Central memory CD8-positive, alpha-beta T cell (primary cell): Measurements from ENCODE around the gene TPBGL.
"Not testable (repeated sequence)": the region's sequence is repeated elsewhere in the genome, so short reads cannot be mapped to it uniquely, and the experiment has no call there.

Source experiments
- ATAC-seq: fragments of 150-1000 bp; cut with Tn5 transposase; replicated peaks from 2 replicates; pipeline ENCODE4 v1.10.0; 2022; ENCODE audit warnings: mild to moderate bottlenecking, moderate FRiP score, moderate number of reproducible peaks; ENCODE audit not compliant: poor library complexity, severe bottlenecking; ENCODE audit errors: extremely low read depth
- DNase-seq, 2 donors: peaks; one replicate each; pipeline ENCODE4 v3.0.0; 2021; ENCODE audit warnings: low spot score in 2 of 2
- H3K27ac Mint-ChIP-seq: one replicate; pipeline ENCODE4 v1.8.0; 2022; ENCODE audit warnings: low read depth, mild to moderate bottlenecking, moderate library complexity, mixed read lengths
- H3K27me3 Mint-ChIP-seq: one replicate; pipeline ENCODE4 v1.8.0; 2022; ENCODE audit warnings: mixed read lengths
- H3K36me3 Mint-ChIP-seq: one replicate; pipeline ENCODE4 v1.8.0; 2022; ENCODE audit warnings: mild to moderate bottlenecking, moderate library complexity, mixed read lengths; ENCODE audit not compliant: insufficient read depth
- H3K4me1 Mint-ChIP-seq: one replicate; pipeline ENCODE4 v1.8.0; 2022; ENCODE audit warnings: mixed read lengths
- H3K4me3 Mint-ChIP-seq: one replicate; pipeline ENCODE4 v1.8.0; 2022; ENCODE audit warnings: mild to moderate bottlenecking, moderate library complexity, mixed read lengths
- H3K9me3 Mint-ChIP-seq: one replicate; pipeline ENCODE4 v1.8.0; 2022; ENCODE audit warnings: mixed read lengths

TPBGL gene

DNA sequence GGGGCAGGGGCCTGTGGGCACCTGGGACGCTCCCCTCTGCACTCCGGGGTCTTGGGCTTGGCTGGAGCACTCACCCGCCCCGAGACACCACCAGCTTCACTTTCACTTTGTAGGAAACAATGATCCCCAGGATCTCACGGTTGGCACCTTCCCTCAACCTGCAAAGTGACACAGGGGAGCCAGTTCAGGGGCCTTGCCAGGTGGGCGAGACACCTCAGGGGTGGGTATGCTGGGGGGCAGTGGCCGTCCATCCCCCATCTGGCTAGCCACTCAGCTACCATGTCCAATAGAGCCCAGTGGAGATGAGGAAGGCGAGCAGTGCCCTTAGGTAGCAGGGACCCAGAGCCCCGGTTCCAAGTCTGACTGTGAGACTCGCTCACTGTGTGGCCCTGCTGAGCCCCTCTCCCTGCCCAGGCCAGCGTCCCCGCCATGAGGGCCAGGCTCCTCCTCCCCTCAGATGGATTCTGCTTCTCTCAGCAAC, 32.3 kb downstream of the TPBGL start:
- peaks cover 12% of the 10 kb centered on the region for H3K36me3 Mint-ChIP-seq
- H3K4me1 Mint-ChIP-seq: peaks cover 51% of the 10 kb centered on the region
- H3K9me3 Mint-ChIP-seq: no peaks in the 10 kb centered on the region
- H3K4me3 Mint-ChIP-seq: peak overlapping the region; percentile 65
- no peak for ATAC-seq
- peak overlapping the region; percentile 87 for H3K27ac Mint-ChIP-seq
- H3K27me3 Mint-ChIP-seq: no peaks in the 10 kb centered on the region
- no peak for DNase-seq

DNA sequence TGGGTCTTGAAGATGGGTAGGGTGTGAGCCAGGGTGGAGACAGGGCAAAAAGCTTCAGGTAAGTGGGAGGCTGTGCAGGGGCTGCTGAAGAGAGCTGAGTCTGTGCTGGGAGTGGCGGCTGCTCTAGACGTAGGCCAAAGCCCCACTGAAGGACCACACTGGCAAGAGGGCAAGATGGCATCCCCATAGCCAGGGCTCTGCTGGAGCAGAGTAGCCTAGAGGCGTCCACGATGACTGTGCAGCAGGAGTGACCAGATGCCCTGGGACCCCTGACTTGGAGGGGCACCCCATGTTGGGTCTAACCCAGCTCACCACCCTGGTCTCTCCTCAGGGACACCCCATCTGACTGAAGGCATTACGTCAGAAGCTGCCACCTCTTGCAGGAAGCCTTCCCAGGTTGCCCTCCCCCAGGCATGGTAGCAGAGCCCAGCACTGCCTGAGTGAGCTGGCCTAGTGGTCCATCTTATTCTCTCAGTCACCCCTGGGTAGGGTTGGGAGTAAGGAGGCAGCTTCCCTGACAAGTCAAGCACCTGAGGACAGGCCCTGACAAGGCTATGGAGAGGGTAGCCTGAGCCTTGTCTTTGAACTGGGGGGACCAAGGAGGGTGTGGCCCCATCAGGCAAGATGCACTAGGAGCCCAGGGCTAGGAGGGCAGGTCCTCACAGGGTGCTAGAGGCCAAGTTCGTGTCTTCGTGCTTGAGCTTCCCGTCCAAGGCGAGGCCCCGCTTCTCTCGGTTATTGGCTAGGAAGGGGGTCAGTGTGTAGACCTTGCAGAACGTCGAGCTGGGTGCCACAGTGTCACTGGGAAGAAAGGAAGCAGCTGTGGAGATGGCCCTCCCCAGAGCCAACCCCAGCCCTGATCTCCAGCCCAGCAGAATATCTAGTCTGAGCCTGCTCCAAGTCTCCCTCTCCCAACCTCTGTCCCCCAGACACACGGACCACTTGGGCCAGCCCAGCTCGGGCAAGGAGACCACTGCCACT, 33.1 kb downstream of the TPBGL start:
- ATAC-seq (no peak), DNase-seq (no peak)
- peaks cover 9% of the 10 kb centered on the region for H3K36me3 Mint-ChIP-seq
- H3K9me3 Mint-ChIP-seq: no peaks in the 10 kb centered on the region
- peak overlapping the region; percentile 65 for H3K4me3 Mint-ChIP-seq
- H3K4me1 Mint-ChIP-seq: peaks cover 51% of the 10 kb centered on the region
- H3K27me3 Mint-ChIP-seq: no peaks in the 10 kb centered on the region
- peak overlapping the region; percentile 90 for H3K27ac Mint-ChIP-seq

DNA sequence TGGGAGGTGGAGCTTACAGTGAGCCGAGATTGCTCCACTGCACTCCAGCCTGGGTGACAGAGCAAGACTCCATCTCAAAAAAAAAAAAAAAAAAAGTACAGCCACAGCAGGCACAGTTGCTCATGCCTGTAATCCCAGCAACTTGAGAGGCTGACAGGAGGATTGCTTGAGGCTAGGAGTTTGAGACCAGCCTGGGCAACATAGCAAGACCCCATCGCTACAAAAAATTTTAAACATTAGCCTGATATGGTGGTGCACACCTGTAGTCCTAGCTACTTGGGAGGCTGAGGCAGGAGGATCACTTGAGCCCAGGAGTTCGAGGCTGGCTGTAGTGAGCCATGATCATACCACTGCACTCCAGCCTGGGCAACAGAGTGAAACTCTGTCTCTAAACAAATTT, 34.1 kb downstream of the TPBGL start:
- not testable (repeated sequence) for H3K36me3 Mint-ChIP-seq, H3K4me3 Mint-ChIP-seq, H3K9me3 Mint-ChIP-seq, H3K27me3 Mint-ChIP-seq, DNase-seq, ATAC-seq
- H3K4me1 Mint-ChIP-seq: peaks cover 51% of the 10 kb centered on the region
- peak overlapping the region; percentile 90 for H3K27ac Mint-ChIP-seq

DNA sequence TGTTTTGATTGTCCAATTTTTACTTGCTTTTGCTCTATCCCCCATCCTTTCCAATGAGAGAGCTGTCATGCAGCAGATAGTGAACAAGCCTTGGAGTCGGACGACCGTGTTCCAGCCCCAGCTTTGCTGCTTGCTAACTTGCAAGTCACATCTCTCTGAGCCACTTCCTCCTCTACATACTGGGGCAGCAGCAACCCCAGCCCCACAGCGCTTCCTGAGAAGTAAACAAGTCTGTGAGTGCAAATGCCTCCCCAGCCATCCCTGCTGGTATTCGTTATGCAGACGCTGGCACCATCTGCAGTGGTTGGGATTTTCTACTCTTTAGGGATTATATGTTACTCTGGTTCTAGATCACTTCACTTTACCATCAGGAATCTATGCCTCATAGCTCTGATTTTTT, 35.0 kb downstream of the TPBGL start:
- ATAC-seq: peak; percentile 98

DNA sequence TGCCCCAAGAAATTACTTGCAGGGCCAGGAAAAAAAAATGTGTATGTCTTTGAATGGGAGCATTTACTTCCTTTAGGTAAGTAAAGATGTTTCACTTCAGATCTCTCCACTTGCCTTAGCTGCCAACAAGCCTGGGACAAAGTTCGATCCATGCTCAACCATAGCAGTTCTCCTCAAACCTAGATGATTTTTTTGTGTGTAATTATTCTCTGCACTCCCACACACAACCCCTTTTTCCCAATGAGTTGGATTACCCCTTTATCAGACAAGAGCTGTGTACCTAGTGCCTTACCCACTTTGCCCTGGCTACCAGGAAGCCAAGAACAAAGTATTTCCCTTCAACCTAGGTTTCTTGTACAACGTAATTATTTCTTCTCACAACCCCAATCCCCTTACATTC, 35.6 kb downstream of the TPBGL start:
- peaks cover 9% of the 10 kb centered on the region for H3K36me3 Mint-ChIP-seq
- H3K9me3 Mint-ChIP-seq: no peaks in the 10 kb centered on the region
- peak overlapping the region; percentile 89 for H3K27ac Mint-ChIP-seq
- ATAC-seq (no peak), DNase-seq (no peak)
- peak overlapping the region; percentile 72 for H3K4me3 Mint-ChIP-seq
- H3K4me1 Mint-ChIP-seq: peaks cover 61% of the 10 kb centered on the region
- H3K27me3 Mint-ChIP-seq: no peaks in the 10 kb centered on the region

More for the DNA sequence above, 35.0 kb downstream of the TPBGL start:
- DNase-seq: peak; percentile 55 to 67
- peaks cover 59% of the 10 kb centered on the region for H3K4me1 Mint-ChIP-seq
- H3K36me3 Mint-ChIP-seq: peaks cover 9% of the 10 kb centered on the region
- no peaks in the 10 kb centered on the region for H3K27me3 Mint-ChIP-seq
- H3K4me3 Mint-ChIP-seq: peak overlapping the region; percentile 72
- no peaks in the 10 kb centered on the region for H3K9me3 Mint-ChIP-seq
- peak overlapping the region; percentile 89 for H3K27ac Mint-ChIP-seq

DNA sequence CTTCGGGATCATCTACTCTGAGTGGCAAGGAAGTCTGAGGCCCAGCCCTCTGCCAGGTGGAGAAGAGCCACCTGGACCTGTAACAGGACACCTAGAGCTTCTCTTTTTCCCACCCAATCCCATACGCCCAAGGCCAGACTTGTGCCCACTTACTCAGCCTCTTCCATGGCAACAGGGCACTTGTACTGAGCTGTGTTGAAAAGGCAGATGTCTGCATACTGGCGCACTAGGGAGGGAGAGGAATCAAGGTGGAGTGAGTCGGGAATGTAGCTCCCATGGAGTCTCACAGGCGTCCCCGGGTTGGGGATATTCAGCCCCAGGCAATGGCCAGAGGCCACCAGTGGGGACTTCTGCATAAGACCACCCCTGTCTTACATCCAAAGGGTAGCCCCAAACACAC, 36.1 kb downstream of the TPBGL start:
- Mint-ChIP-seq H3K27me3 (no peaks in the 10 kb centered on the region), H3K4me1 (peaks cover 56% of the 10 kb centered on the region), H3K4me3 (peak overlapping the region; percentile 72), H3K36me3 (peaks cover 6% of the 10 kb centered on the region), H3K27ac (peak overlapping the region; percentile 89), H3K9me3 (no peaks in the 10 kb centered on the region)
- DNase-seq (no peak), ATAC-seq (no peak)

DNA sequence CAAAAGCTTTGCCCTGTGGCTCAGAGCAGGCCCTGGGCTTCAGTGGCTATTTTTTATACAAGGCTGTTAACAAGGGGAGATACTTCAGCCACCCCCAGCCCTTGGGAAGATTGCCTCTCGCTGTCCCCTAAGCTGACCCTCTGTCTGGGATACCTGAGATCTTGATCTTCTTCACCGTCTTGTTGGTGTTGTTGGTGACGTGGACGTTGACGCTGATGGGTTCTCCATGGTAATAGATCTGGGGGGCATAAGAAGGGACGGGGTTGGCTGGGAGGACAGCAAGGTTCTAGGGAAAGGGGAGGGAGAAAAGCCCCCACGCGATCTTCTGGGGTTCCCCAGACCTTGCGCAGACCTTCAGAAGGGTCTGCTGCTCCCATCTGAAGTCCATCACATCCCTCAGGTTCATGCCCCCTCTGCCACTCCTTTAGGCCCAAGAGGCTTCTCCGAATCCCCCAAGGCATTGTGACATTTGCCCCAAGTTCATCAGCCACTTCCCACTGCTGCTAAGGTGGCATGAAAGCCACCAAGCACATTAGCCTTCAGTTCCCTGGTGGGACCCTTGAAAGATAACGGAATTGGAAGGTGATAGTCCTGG, 36.7 kb downstream of the TPBGL start:
- ATAC-seq (no peak), DNase-seq (no peak)
- Mint-ChIP-seq H3K27me3 (no peaks in the 10 kb centered on the region), H3K27ac (peak overlapping the region; percentile 89), H3K4me3 (no peak overlapping the region), H3K9me3 (no peaks in the 10 kb centered on the region), H3K4me1 (peaks cover 54% of the 10 kb centered on the region), H3K36me3 (peaks cover 6% of the 10 kb centered on the region)

DNA sequence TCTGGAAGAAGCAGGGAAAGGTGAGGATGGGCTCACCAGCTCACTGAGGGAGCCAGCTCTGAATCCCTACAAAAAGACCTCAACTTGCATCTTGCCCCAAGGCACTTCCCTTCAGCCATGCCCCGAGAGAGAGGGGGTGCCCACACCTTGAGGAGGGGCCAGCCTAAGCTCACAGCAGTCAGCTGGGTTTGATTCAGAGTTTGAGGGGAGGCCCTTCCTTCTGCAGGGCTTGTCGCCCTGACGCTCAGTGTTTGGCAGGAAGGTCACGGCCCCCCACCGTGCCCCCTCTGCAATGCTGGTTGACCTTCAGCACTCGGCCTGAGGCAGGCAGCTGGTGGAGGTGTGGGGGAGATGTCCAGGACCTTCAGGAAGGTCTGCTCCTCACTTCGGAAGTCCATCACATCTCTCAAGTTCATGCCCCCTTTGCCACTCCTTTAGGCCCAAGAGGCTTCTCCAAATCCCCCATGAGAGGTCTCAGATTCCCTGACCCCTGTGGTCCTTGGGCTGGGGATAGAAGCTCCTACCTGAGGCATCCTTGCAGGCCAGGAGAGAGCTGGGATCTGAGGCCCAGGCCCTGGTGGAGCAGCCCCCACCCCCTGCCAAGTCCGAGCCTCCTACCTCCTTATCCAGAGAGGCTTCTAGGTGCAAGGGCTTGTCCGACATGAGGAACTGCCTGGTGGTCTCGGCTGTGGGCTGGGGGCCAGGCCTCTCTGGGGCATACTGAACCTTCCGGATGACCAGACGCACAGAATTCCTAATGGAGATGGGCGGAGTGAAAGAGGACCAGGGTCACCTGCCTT, 37.6 kb downstream of the TPBGL start:
- DNase-seq: no peak
- Mint-ChIP-seq H3K27me3 (no peaks in the 10 kb centered on the region), H3K36me3 (peaks cover 6% of the 10 kb centered on the region), H3K4me3 (no peak overlapping the region), H3K27ac (peak overlapping the region; percentile 46), H3K9me3 (no peaks in the 10 kb centered on the region), H3K4me1 (peaks cover 46% of the 10 kb centered on the region)
- ATAC-seq: no peak

DNA sequence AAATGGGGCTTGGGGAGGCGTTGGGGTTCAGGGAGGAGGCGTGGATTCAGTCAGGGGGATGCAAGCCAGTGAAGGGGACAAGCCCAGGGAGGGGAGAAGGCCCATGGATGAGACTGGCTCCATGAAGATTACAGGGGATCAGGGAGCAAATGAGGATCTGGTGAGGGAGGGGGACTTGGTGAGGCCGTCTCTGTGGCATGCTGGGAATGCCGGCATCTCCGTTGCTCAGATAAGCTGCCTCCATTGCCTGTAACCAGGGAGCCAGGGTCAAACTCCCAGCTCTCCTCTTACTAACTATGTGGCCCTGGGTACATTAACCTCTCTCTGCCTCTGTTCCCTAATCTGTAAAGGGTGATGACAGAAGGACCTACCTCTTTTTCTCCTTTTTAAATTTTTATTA, 38.7 kb downstream of the TPBGL start:
- Mint-ChIP-seq H3K4me1 (peaks cover 38% of the 10 kb centered on the region), H3K36me3 (peaks cover 8% of the 10 kb centered on the region), H3K4me3 (no peak overlapping the region), H3K27me3 (no peaks in the 10 kb centered on the region), H3K27ac (peak overlapping the region; percentile 46), H3K9me3 (no peaks in the 10 kb centered on the region)
- DNase-seq: no peak
- no peak for ATAC-seq

DNA sequence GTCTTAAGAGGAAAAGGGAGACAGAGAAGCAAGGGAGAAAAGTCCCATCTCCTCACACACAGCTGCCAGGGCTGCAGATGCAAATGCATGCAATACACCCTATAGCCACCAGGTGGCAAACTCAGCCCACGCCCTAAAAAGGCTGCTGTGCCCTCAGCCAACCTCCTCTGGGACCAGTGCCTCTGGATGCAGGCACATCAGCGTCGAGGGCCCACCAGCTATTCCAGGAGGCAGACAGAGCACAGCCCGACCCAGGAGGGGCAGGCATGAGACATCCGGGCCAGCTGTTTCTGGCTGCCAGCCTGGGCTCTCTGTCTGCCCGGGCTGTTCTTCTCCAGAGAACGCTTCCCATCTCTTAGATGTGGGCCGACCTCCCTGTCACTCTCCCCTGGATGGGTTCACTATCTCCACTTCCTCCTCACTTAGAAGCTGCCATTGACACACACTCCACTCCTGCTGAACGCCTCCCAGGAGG, 39.7 kb downstream of the TPBGL start:
- peaks cover 7% of the 10 kb centered on the region for H3K36me3 Mint-ChIP-seq
- no peak for ATAC-seq
- H3K27ac Mint-ChIP-seq: peak overlapping the region; percentile 8
- H3K27me3 Mint-ChIP-seq: no peaks in the 10 kb centered on the region
- H3K4me3 Mint-ChIP-seq: no peak overlapping the region
- H3K4me1 Mint-ChIP-seq: peaks cover 35% of the 10 kb centered on the region
- DNase-seq: peak; percentile 65 to 68
- no peaks in the 10 kb centered on the region for H3K9me3 Mint-ChIP-seq

DNA sequence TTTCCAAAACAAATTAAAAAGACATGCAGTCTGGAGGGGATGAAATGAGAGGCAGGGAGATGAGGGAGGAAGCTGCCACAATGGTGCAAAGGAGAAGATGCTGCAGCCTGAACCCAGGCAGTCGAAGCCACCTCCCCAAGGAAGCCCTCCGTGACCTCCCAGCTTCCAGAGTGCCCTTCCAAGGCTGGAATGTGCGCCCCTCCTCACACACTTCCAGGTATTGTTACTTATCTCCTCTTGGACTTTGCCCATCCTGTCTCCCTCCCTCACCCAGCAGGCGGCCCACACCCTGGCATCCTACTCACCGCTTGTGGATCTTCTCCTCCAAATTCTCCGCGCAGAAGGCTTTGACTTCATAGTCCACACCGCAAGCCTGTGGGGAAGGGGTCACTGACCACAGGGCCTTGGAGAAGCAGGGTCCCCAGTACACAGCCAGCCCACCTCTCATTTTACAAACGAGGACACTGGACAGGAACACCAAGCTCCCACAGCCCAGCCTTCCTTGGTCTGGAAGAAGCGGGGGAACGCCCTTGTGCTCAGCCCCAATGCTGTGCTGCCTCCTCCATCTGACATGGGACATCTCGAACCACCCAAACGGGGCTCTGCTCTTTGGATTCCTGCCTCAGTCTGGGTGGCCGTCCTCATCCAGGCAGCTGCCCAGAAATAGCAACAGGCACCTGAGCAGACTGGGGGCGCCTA, 40.3 kb downstream of the TPBGL start:
- H3K4me3 Mint-ChIP-seq: no peak overlapping the region
- no peak for ATAC-seq
- H3K27ac Mint-ChIP-seq: peak overlapping the region; percentile 44

More for the DNA sequence above, 40.3 kb downstream of the TPBGL start:
- H3K27me3 Mint-ChIP-seq: no peaks in the 10 kb centered on the region
- no peaks in the 10 kb centered on the region for H3K9me3 Mint-ChIP-seq
- DNase-seq: no peak
- H3K4me1 Mint-ChIP-seq: peaks cover 28% of the 10 kb centered on the region
- peaks cover 4% of the 10 kb centered on the region for H3K36me3 Mint-ChIP-seq
